Mesenchymal stem cell (in vitro differentiated cells and primary cell): ENCODE measurements around the gene RGS7.

Experiments used
- DNase-seq: peaks from one replicate; pipeline ENCODE4 v3.0.0-alpha.2; 2013
- H2AFZ ChIP-seq: one replicate; pipeline ENCODE4 v1.6.1; 2013; ENCODE audit warnings: low read depth, mild to moderate bottlenecking, control low read depth, inconsistent platforms, low read length, moderate library complexity
- H2AK5ac ChIP-seq: 2 replicates; pipeline ENCODE4 v1.6.1; 2013; ENCODE audit warnings: low read length, moderate library complexity, mild to moderate bottlenecking, inconsistent platforms; ENCODE audit not compliant: severe bottlenecking
- H2BK120ac ChIP-seq: one replicate; pipeline ENCODE4 v1.6.1; 2013; ENCODE audit warnings: low read depth, mild to moderate bottlenecking, inconsistent platforms, low read length, moderate library complexity
- H2BK12ac ChIP-seq, 2 experiments: one replicate each; pipeline ENCODE4 v1.6.1; 2013; ENCODE audit warnings: inconsistent platforms in 2 of 2, low read length in 2 of 2, mild to moderate bottlenecking in 2 of 2, moderate library complexity in 2 of 2, control low read depth in 1 of 2
- H2BK15ac ChIP-seq: one replicate; pipeline ENCODE4 v1.6.1; 2013; ENCODE audit warnings: mild to moderate bottlenecking, low read depth, inconsistent platforms; ENCODE audit not compliant: poor library complexity, severe bottlenecking
- H2BK5ac ChIP-seq: 2 replicates; pipeline ENCODE4 v1.6.1; 2013; ENCODE audit warnings: low read depth, mild to moderate bottlenecking, low read length, control low read depth, inconsistent platforms; ENCODE audit not compliant: poor library complexity, severe bottlenecking
- H3K14ac ChIP-seq, 2 experiments: one replicate each; pipeline ENCODE4 v1.6.1; 2013; ENCODE audit warnings: inconsistent platforms in 2 of 2, low read length in 2 of 2, control low read depth in 1 of 2, mild to moderate bottlenecking in 1 of 2, moderate library complexity in 1 of 2
- H3K18ac ChIP-seq, 2 experiments: one replicate each; pipeline ENCODE4 v1.6.1; 2013; ENCODE audit warnings: inconsistent platforms in 2 of 2, low read length in 2 of 2, control low read depth in 1 of 2, low read depth in 1 of 2, mild to moderate bottlenecking in 1 of 2
- H3K23ac ChIP-seq, 2 experiments: one replicate each; pipeline ENCODE4 v1.6.1; 2013; ENCODE audit warnings: inconsistent platforms in 2 of 2, low read length in 2 of 2, mild to moderate bottlenecking in 2 of 2, moderate library complexity in 2 of 2, control low read depth in 1 of 2
- H3K27ac ChIP-seq: 2 replicates; pipeline ENCODE4 v1.5.1; 2013; ENCODE audit warnings: mild to moderate bottlenecking, moderate library complexity, low read length, control low read depth, inconsistent platforms; ENCODE audit not compliant: poor library complexity, severe bottlenecking
- H3K27me3 ChIP-seq, 2 experiments: 2 replicates each; pipeline versions ENCODE4 v1.6.1 to v1.7.0; 2013; ENCODE audit warnings: low read length in 2 of 2, mild to moderate bottlenecking in 2 of 2, moderate library complexity in 2 of 2, control low read depth in 1 of 2, inconsistent platforms in 1 of 2; ENCODE audit not compliant: control insufficient read depth in 1 of 2, insufficient read depth in 1 of 2
- H3K36me3 ChIP-seq, 2 experiments: 2 replicates each; pipeline versions ENCODE4 v1.6.1 to v1.7.0; 2013; ENCODE audit warnings: low read length in 2 of 2, control low read depth in 1 of 2, inconsistent platforms in 1 of 2, low read depth in 1 of 2, mild to moderate bottlenecking in 1 of 2; ENCODE audit not compliant: insufficient read depth in 2 of 2, control insufficient read depth in 1 of 2
- H3K4ac ChIP-seq, 2 experiments: one replicate each; pipeline ENCODE4 v1.6.1; 2013; ENCODE audit warnings: inconsistent platforms in 2 of 2, low read length in 2 of 2, mild to moderate bottlenecking in 2 of 2, moderate library complexity in 2 of 2, control low read depth in 1 of 2, low read depth in 1 of 2
- H3K4me1 ChIP-seq: 2 replicates; pipeline ENCODE4 v1.6.1; 2013; ENCODE audit warnings: low read depth, low read length, control low read depth; ENCODE audit not compliant: control insufficient read depth, insufficient read depth
- H3K4me2 ChIP-seq: 2 replicates; pipeline ENCODE4 v1.6.1; 2013; ENCODE audit warnings: low read length, mild to moderate bottlenecking, inconsistent platforms; ENCODE audit not compliant: poor library complexity, severe bottlenecking
- H3K4me3 ChIP-seq, 2 experiments: 2 replicates each; pipeline versions ENCODE4 v1.5.1 to v1.7.0; 2013; ENCODE audit warnings: low read length in 2 of 2, mild to moderate bottlenecking in 2 of 2, control low read depth in 1 of 2, low read depth in 1 of 2; ENCODE audit not compliant: insufficient read depth in 1 of 2
- H3K79me1 ChIP-seq: replicated peaks from 2 replicates; pipeline ENCODE4 v1.6.1; 2013; ENCODE audit warnings: mild to moderate bottlenecking, control low read depth, low read length, inconsistent platforms; ENCODE audit not compliant: poor library complexity, severe bottlenecking
- H3K9ac ChIP-seq: 2 replicates; pipeline ENCODE4 v1.7.0; 2013; ENCODE audit warnings: mild to moderate bottlenecking, low read length, moderate library complexity
- H3K9me3 ChIP-seq: 2 replicates; pipeline ENCODE4 v1.7.0; 2013; ENCODE audit warnings: mild to moderate bottlenecking, low read length; ENCODE audit not compliant: control insufficient read depth
- H4K8ac ChIP-seq: one replicate; pipeline ENCODE4 v1.6.1; 2013; ENCODE audit warnings: inconsistent platforms, mild to moderate bottlenecking, low read length, moderate library complexity
- H4K91ac ChIP-seq: one replicate; pipeline ENCODE4 v1.6.1; 2013; ENCODE audit warnings: mild to moderate bottlenecking, low read length, inconsistent platforms
- WGBS: methylation state at CpG from one replicate; pipeline ENCODE4 v1.1.7; 2013; ENCODE audit warnings: mixed read lengths; 5-methylcytosine and 5-hydroxymethylcytosine counted together

RGS7 gene

GRCh38 chr1:240935920-240936319, 421.1 kb downstream of the RGS7 start:
- Histone ChIP-seq H3K14ac (no peak overlapping the region), H3K4me2 (no peak overlapping the region), H3K79me1 (no peaks in the 10 kb centered on the region), H3K9me3 (peaks cover 27% of the 10 kb centered on the region), H3K27ac (no peak overlapping the region), H3K27me3 (no peaks in the 10 kb centered on the region), H4K91ac (no peak overlapping the region), H2BK12ac (no peak overlapping the region), H3K9ac (no peak overlapping the region), H3K18ac (no peak overlapping the region), H4K8ac (no peak overlapping the region), H3K36me3 (no peaks in the 10 kb centered on the region), H3K4ac (no peak overlapping the region), H2BK120ac (no peak overlapping the region), H2BK5ac (no peak overlapping the region), H3K4me3 (no peak overlapping the region), H2BK15ac (no peak overlapping the region), H3K23ac (no peak overlapping the region), H3K4me1 (no peaks in the 10 kb centered on the region), H2AK5ac (no peak overlapping the region), H2AFZ (no peak overlapping the region)
- WGBS: 100% methylated on average over 2 of the region's 2 CpGs
- DNase-seq: no peak

- DNase-seq: no peak
- H2AK5ac ChIP-seq: no peak overlapping the region
- no peak overlapping the region for H3K23ac ChIP-seq
- H3K36me3 ChIP-seq: no peaks in the 10 kb centered on the region
- no peak overlapping the region for H3K4ac ChIP-seq
- no peak overlapping the region for H3K4me2 ChIP-seq
- no peak overlapping the region for H3K14ac ChIP-seq
- 61% methylated on average over 1 of the region's 4 CpGs for WGBS
- H3K9me3 ChIP-seq: peaks cover 6% of the 10 kb centered on the region
- no peak overlapping the region for H2BK12ac ChIP-seq
- no peak overlapping the region for H4K8ac ChIP-seq
- H3K27me3 ChIP-seq: no peaks in the 10 kb centered on the region
- no peak overlapping the region for H3K4me3 ChIP-seq
- no peaks in the 10 kb centered on the region for H3K79me1 ChIP-seq
- no peak overlapping the region for H2AFZ ChIP-seq
- H4K91ac ChIP-seq: no peak overlapping the region
- no peak overlapping the region for H3K18ac ChIP-seq
- no peak overlapping the region for H3K27ac ChIP-seq
- H2BK5ac ChIP-seq: no peak overlapping the region
- no peak overlapping the region for H2BK15ac ChIP-seq
- H2BK120ac ChIP-seq: no peak overlapping the region
- H3K4me1 ChIP-seq: no peaks in the 10 kb centered on the region
- no peak overlapping the region for H3K9ac ChIP-seq
Observed at GRCh38 chr1:240931031-240931430, 426.0 kb downstream of the RGS7 start.

- H2AFZ ChIP-seq: no peak overlapping the region
- H3K9me3 ChIP-seq: peaks cover 11% of the 10 kb centered on the region
- no peak overlapping the region for H3K4me2 ChIP-seq
- H3K36me3 ChIP-seq: no peaks in the 10 kb centered on the region
- no peak overlapping the region for H3K14ac ChIP-seq
- H2BK120ac ChIP-seq: no peak overlapping the region
- WGBS: 100% methylated on average over 2 of the region's 4 CpGs
- no peak overlapping the region for H4K91ac ChIP-seq
- no peaks in the 10 kb centered on the region for H3K4me1 ChIP-seq
- H2BK12ac ChIP-seq: no peak overlapping the region
- H3K9ac ChIP-seq: no peak overlapping the region
- no peak for DNase-seq
- no peak overlapping the region for H3K27ac ChIP-seq
- H3K27me3 ChIP-seq: no peaks in the 10 kb centered on the region
- H3K4ac ChIP-seq: no peak overlapping the region
- H2BK5ac ChIP-seq: no peak overlapping the region
- no peak overlapping the region for H2BK15ac ChIP-seq
- H2AK5ac ChIP-seq: no peak overlapping the region
- H3K79me1 ChIP-seq: no peaks in the 10 kb centered on the region
- H3K4me3 ChIP-seq: no peak overlapping the region
- H4K8ac ChIP-seq: no peak overlapping the region
- H3K23ac ChIP-seq: no peak overlapping the region
- H3K18ac ChIP-seq: no peak overlapping the region
Observed at GRCh38 chr1:240928265-240928664, 428.7 kb downstream of the RGS7 start.

- Histone ChIP-seq H3K27ac (no peak overlapping the region), H3K4me3 (no peak overlapping the region), H2BK12ac (no peak overlapping the region), H3K27me3 (no peaks in the 10 kb centered on the region), H2BK15ac (no peak overlapping the region), H3K9me3 (peaks cover 11% of the 10 kb centered on the region), H2BK5ac (no peak overlapping the region), H2AK5ac (no peak overlapping the region), H3K18ac (no peak overlapping the region), H2AFZ (no peak overlapping the region), H3K4ac (no peak overlapping the region), H3K14ac (no peak overlapping the region), H4K91ac (no peak overlapping the region), H3K4me1 (no peaks in the 10 kb centered on the region), H3K36me3 (no peaks in the 10 kb centered on the region), H4K8ac (no peak overlapping the region), H3K23ac (no peak overlapping the region), H3K79me1 (no peaks in the 10 kb centered on the region), H3K9ac (no peak overlapping the region), H2BK120ac (no peak overlapping the region), H3K4me2 (no peak overlapping the region)
- WGBS: 87% methylated on average over 3 of the region's 3 CpGs
- no peak for DNase-seq
Observed at GRCh38 chr1:240927821-240928220, 429.2 kb downstream of the RGS7 start.
